ENCODE measurements around the gene ERCC6L.
A peak's percentile ranks its signal among the peaks of the same experiment; 100 is the strongest.

Gene ERCC6L

GRCh38 chrX:72272868-72273267, 34.0 kb upstream of the ERCC6L start:
- no peak for TF ChIP-seq CTCF (IDR thresholded peaks at IDR 0.05; ENCODE audit: borderline replicate concordance, extremely low read depth, low read length, poor library complexity, severe bottlenecking)
- no peak for TF ChIP-seq EZH2 (IDR thresholded peaks at IDR 0.05; ENCODE audit: borderline replicate concordance, low read depth, low read length, severe bottlenecking)
- Histone ChIP-seq H3K4me2 (ENCODE audit: insufficient read depth, low read length) (no peak overlapping the region), H3K36me3 (ENCODE audit: insufficient read depth, low read length) (peaks cover 86% of the 10 kb centered on the region), H3K9me3 (ENCODE audit: insufficient read depth, low read length, severe bottlenecking) (no peaks in the 10 kb centered on the region), H3K27me3 (ENCODE audit: insufficient read depth, low read length, poor library complexity) (no peaks in the 10 kb centered on the region), H3K9ac (ENCODE audit: low read depth, low read length) (no peak overlapping the region), H3K4me3 (ENCODE audit: low read depth in 1 of 2, low read length in 2 of 2) (no peak overlapping the region), H2AFZ (ENCODE audit: low read depth, low read length) (no peak overlapping the region), H4K20me1 (ENCODE audit: insufficient read depth, low read length) (peaks cover 52% of the 10 kb centered on the region), H3K4me1 (ENCODE audit: insufficient read depth, low read length) (peaks cover 30% of the 10 kb centered on the region), H3K79me2 (ENCODE audit: insufficient read depth, low read length) (peaks cover 38% of the 10 kb centered on the region), H3K27ac (ENCODE audit: low read length) (no peak overlapping the region)
- DNase-seq (no peak), ATAC-seq (ENCODE audit: insufficient read depth, low read depth) (no peak)

GRCh38 chrX:72271812-72272211, 33.0 kb upstream of the ERCC6L start:
- DNase-seq (no peak), ATAC-seq (ENCODE audit: insufficient read depth, low read depth) (no peak)
- Histone ChIP-seq H4K20me1 (ENCODE audit: insufficient read depth, low read length) (peaks cover 52% of the 10 kb centered on the region), H3K27me3 (ENCODE audit: insufficient read depth, low read length, poor library complexity) (no peaks in the 10 kb centered on the region), H2AFZ (ENCODE audit: low read depth, low read length) (no peak overlapping the region), H3K79me2 (ENCODE audit: insufficient read depth, low read length) (peaks cover 36% of the 10 kb centered on the region), H3K36me3 (ENCODE audit: insufficient read depth, low read length) (peaks cover 87% of the 10 kb centered on the region), H3K4me1 (ENCODE audit: insufficient read depth, low read length) (peaks cover 27% of the 10 kb centered on the region), H3K9ac (ENCODE audit: low read depth, low read length) (no peak overlapping the region), H3K4me3 (ENCODE audit: low read depth in 1 of 2, low read length in 2 of 2) (no peak overlapping the region), H3K27ac (ENCODE audit: low read length) (no peak overlapping the region), H3K4me2 (ENCODE audit: insufficient read depth, low read length) (peak overlapping the region; percentile 12; the same call in 1 of the 2 replicates), H3K9me3 (ENCODE audit: insufficient read depth, low read length, severe bottlenecking) (no peaks in the 10 kb centered on the region)
- TF ChIP-seq EZH2 (IDR thresholded peaks at IDR 0.05; ENCODE audit: borderline replicate concordance, low read depth, low read length, severe bottlenecking) (no peak), CTCF (IDR thresholded peaks at IDR 0.05; ENCODE audit: borderline replicate concordance, extremely low read depth, low read length, poor library complexity, severe bottlenecking) (no peak)

- Histone ChIP-seq H3K9ac (ENCODE audit: low read depth, low read length) (no peak overlapping the region), H4K20me1 (ENCODE audit: insufficient read depth, low read length) (peaks cover 50% of the 10 kb centered on the region), H3K27ac (ENCODE audit: low read length) (no peak overlapping the region), H3K9me3 (ENCODE audit: insufficient read depth, low read length, severe bottlenecking) (no peaks in the 10 kb centered on the region), H3K27me3 (ENCODE audit: insufficient read depth, low read length, poor library complexity) (no peaks in the 10 kb centered on the region), H3K4me3 (ENCODE audit: low read depth in 1 of 2, low read length in 2 of 2) (no peak overlapping the region), H3K79me2 (ENCODE audit: insufficient read depth, low read length) (peaks cover 30% of the 10 kb centered on the region), H3K4me2 (ENCODE audit: insufficient read depth, low read length) (no peak overlapping the region), H3K4me1 (ENCODE audit: insufficient read depth, low read length) (peaks cover 27% of the 10 kb centered on the region), H3K36me3 (ENCODE audit: insufficient read depth, low read length) (peaks cover 82% of the 10 kb centered on the region), H2AFZ (ENCODE audit: low read depth, low read length) (no peak overlapping the region)
- DNase-seq = no peak
- no peak; the same call in 2 of the 3 replicates for ATAC-seq (ENCODE audit: insufficient read depth, low read depth)
- TF ChIP-seq CTCF (IDR thresholded peaks at IDR 0.05; ENCODE audit: borderline replicate concordance, extremely low read depth, low read length, poor library complexity, severe bottlenecking) = no peak
- no peak for TF ChIP-seq EZH2 (IDR thresholded peaks at IDR 0.05; ENCODE audit: borderline replicate concordance, low read depth, low read length, severe bottlenecking)
Observed at GRCh38 chrX:72271091-72271788, 32.4 kb upstream of the ERCC6L start.

Measured in DND-41 (cell line).